Loucy (cell line): ENCODE data around the gene AQP12A.

Source experiments
- H2AFZ ChIP-seq: fragments of 200-600 bp; sonication (generic); 2 replicates; pipeline ENCODE4 v1.6.0; 2016; ENCODE audit warnings: antibody characterized with exemption, mild to moderate bottlenecking, low read length, moderate library complexity
- H3F3A ChIP-seq: fragments of 200-600 bp; 2 replicates; pipeline ENCODE4 v1.6.0; 2016; ENCODE audit warnings: antibody characterized with exemption, low read depth, mild to moderate bottlenecking
- H3K27me3 ChIP-seq: fragments of 200-600 bp; sonication (generic); 2 replicates; pipeline ENCODE4 v1.6.1; 2014; ENCODE audit warnings: low read length, mild to moderate bottlenecking; ENCODE audit not compliant: insufficient read depth, poor library complexity, severe bottlenecking
- H3K36me3 ChIP-seq: fragments of 200-600 bp; sonication (generic); 2 replicates; pipeline ENCODE4 v1.6.1; 2016; ENCODE audit warnings: low read length; ENCODE audit not compliant: insufficient read depth
- H3K4me1 ChIP-seq: fragments of 200-600 bp; sonication (generic); 2 replicates; pipeline ENCODE4 v1.5.1; 2014; ENCODE audit warnings: low read length, mild to moderate bottlenecking; ENCODE audit not compliant: insufficient read depth, poor library complexity, severe bottlenecking
- H3K4me2 ChIP-seq: fragments of 200-600 bp; sonication (generic); 2 replicates; pipeline ENCODE4 v1.6.0; 2014; ENCODE audit warnings: antibody characterized with exemption, low read length, low read depth, mild to moderate bottlenecking; ENCODE audit not compliant: poor library complexity, severe bottlenecking
- H3K4me3 ChIP-seq: fragments of 200-600 bp; sonication (generic); 2 replicates; pipeline ENCODE4 v1.5.1; 2014; ENCODE audit warnings: low read length, mild to moderate bottlenecking, mixed read lengths; ENCODE audit not compliant: poor library complexity, severe bottlenecking
- H3K79me2 ChIP-seq: fragments of 200-600 bp; sonication (generic); 2 replicates; pipeline ENCODE4 v1.6.1; 2014; ENCODE audit warnings: low read length; ENCODE audit not compliant: insufficient read depth
- H3K9ac ChIP-seq: fragments of 200-600 bp; sonication (generic); 2 replicates; pipeline ENCODE4 v1.6.0; 2014; ENCODE audit warnings: mild to moderate bottlenecking, low read depth, low read length, moderate library complexity; ENCODE audit not compliant: poor library complexity, severe bottlenecking
- H3K9me2 ChIP-seq: fragments of 200-600 bp; sonication (generic); replicated peaks from 2 replicates; pipeline ENCODE4 v1.6.1; 2016; ENCODE audit warnings: low read depth, low read length, mixed read lengths
- H3K9me3 ChIP-seq: fragments of 200-600 bp; sonication (generic); 2 replicates; pipeline ENCODE4 v1.6.1; 2014; ENCODE audit warnings: mild to moderate bottlenecking, antibody characterized with exemption, low read length, low read depth; ENCODE audit not compliant: insufficient read depth
- H4K20me1 ChIP-seq: fragments of 200-600 bp; sonication (generic); 2 replicates; pipeline ENCODE4 v1.6.0; 2014; ENCODE audit warnings: antibody characterized with exemption, low read length, mild to moderate bottlenecking; ENCODE audit not compliant: insufficient read depth, poor library complexity, severe bottlenecking
- EZH2phosphoT487 ChIP-seq: fragments of 200-600 bp; IDR thresholded peaks from 2 replicates; pipeline ENCODE4 v1.6.1; 2018; ENCODE audit warnings: antibody characterized with exemption, mild to moderate bottlenecking, moderate library complexity, borderline replicate concordance
- TF ChIP-seq, protein P1 (sequence below): fragments of 200-600 bp; sonication (generic); conservative IDR thresholded peaks from 2 replicates; pipeline ENCODE4 v1.5.1; 2014; ENCODE audit warnings: mild to moderate bottlenecking, antibody characterized with exemption, low read length

Gene AQP12A

GRCh38 chr2:240725671-240726070 is 34.0 kb downstream of the AQP12A start:
- Histone ChIP-seq H3K9me2 (no peaks in the 10 kb centered on the region), H3K4me3 (no peak overlapping the region), H3K9me3 (no peaks in the 10 kb centered on the region), H4K20me1 (no peaks in the 10 kb centered on the region), H3K27me3 (no peaks in the 10 kb centered on the region), H3K9ac (no peak overlapping the region), H3K4me2 (no peak overlapping the region), H3K36me3 (no peaks in the 10 kb centered on the region), H2AFZ (no peak overlapping the region), H3K79me2 (no peaks in the 10 kb centered on the region), H3K4me1 (no peaks in the 10 kb centered on the region), H3F3A (no peaks in the 10 kb centered on the region)
- TF ChIP-seq, protein P1, sequence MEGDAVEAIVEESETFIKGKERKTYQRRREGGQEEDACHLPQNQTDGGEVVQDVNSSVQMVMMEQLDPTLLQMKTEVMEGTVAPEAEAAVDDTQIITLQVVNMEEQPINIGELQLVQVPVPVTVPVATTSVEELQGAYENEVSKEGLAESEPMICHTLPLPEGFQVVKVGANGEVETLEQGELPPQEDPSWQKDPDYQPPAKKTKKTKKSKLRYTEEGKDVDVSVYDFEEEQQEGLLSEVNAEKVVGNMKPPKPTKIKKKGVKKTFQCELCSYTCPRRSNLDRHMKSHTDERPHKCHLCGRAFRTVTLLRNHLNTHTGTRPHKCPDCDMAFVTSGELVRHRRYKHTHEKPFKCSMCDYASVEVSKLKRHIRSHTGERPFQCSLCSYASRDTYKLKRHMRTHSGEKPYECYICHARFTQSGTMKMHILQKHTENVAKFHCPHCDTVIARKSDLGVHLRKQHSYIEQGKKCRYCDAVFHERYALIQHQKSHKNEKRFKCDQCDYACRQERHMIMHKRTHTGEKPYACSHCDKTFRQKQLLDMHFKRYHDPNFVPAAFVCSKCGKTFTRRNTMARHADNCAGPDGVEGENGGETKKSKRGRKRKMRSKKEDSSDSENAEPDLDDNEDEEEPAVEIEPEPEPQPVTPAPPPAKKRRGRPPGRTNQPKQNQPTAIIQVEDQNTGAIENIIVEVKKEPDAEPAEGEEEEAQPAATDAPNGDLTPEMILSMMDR, result no peak
- no peak for TF ChIP-seq EZH2phosphoT487

DNA sequence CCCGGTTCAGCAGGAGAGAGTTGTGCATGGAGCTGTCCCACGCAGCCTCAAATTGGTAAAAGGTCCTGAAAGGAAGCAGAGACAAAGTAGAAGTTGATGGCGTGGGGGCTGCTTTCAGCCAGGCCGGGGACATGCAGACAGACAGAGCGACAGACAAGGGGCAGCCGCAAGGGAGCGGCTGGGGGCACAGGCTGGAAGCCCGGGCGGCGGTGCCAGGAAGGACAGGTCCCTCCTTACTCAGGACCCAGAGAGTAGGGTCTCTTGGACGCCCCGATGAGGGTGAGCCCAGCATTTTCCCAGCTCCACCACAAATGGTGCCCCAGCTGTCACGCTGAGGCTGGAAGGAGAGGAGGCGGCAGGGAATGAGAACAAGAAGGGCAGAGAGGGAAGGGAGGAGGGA is 35.2 kb downstream of the AQP12A start:
- Histone ChIP-seq H3K9me2 (no peaks in the 10 kb centered on the region), H4K20me1 (no peaks in the 10 kb centered on the region), H3K79me2 (no peaks in the 10 kb centered on the region), H3K36me3 (no peaks in the 10 kb centered on the region), H3K9me3 (no peaks in the 10 kb centered on the region), H3K4me3 (no peak overlapping the region), H3K4me1 (no peaks in the 10 kb centered on the region), H3F3A (no peaks in the 10 kb centered on the region), H2AFZ (no peak overlapping the region), H3K4me2 (no peak overlapping the region), H3K27me3 (no peaks in the 10 kb centered on the region), H3K9ac (no peak overlapping the region)
- no peak for TF ChIP-seq EZH2phosphoT487
- TF ChIP-seq, protein P1, result no peak

DNA sequence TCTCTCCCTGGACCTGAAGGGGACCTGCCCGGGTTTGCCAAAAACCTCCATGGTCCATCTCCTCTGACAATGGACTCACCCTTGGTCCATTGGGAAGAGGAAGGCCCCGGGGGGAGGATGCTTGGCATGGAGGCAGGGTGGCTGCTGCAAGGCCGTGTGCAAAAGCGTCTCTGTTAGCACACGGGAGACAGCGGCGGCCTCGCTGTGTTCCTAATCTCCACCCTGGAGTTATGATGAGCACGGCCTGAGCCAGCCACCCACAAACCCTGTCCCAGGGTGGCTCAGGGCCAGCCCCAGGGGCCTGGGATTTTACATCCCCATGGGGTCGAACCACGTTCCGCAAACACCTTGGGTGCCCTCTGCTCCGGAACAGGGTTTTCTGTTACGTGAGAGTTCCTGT is 35.8 kb downstream of the AQP12A start:
- Histone ChIP-seq H3K4me1 (no peaks in the 10 kb centered on the region), H3K36me3 (no peaks in the 10 kb centered on the region), H3K9me3 (no peaks in the 10 kb centered on the region)

More for the DNA sequence above, 35.8 kb downstream of the AQP12A start:
- H3K9me2 ChIP-seq, result no peaks in the 10 kb centered on the region
- no peaks in the 10 kb centered on the region for H3K27me3 ChIP-seq
- no peak for TF ChIP-seq EZH2phosphoT487
- TF ChIP-seq, protein P1, result no peak
- H3K79me2 ChIP-seq, result no peaks in the 10 kb centered on the region
- H3K4me3 ChIP-seq, result no peak overlapping the region
- H3F3A ChIP-seq, result no peaks in the 10 kb centered on the region
- H3K4me2 ChIP-seq, result no peak overlapping the region
- no peak overlapping the region for H2AFZ ChIP-seq
- no peak overlapping the region for H3K9ac ChIP-seq
- no peaks in the 10 kb centered on the region for H4K20me1 ChIP-seq
